Osteoblast (primary cell): ENCODE data around the gene SOX30. TPM values are rescaled to one million over a fixed set of nuclear protein-coding genes. Genes with fewer than 3 reads are reported as not detected.

Source experiments
- DNase-seq: peaks from one replicate; pipeline ENCODE4 v3.0.0; 2011; ENCODE audit warnings: low spot score, mixed read lengths; ENCODE audit not compliant: insufficient read length; ENCODE audit errors: missing footprints
- H2AFZ ChIP-seq: 2 replicates; pipeline ENCODE4 v1.6.0; 2011; ENCODE audit warnings: mild to moderate bottlenecking, low read length
- H3K27ac ChIP-seq: 2 replicates; pipeline ENCODE4 v1.5.1; 2011; ENCODE audit warnings: mild to moderate bottlenecking, low read depth, low read length, moderate library complexity
- H3K27me3 ChIP-seq: 2 replicates; pipeline ENCODE4 v1.6.0; 2012; ENCODE audit warnings: mild to moderate bottlenecking, control low read depth, inconsistent platforms, low read length, moderate library complexity; ENCODE audit not compliant: insufficient read depth
- H3K36me3 ChIP-seq: 2 replicates; pipeline ENCODE4 v1.5.1; 2011; ENCODE audit warnings: mild to moderate bottlenecking, low read length, control low read depth, moderate library complexity; ENCODE audit not compliant: insufficient read depth
- H3K4me1 ChIP-seq: 2 replicates; pipeline ENCODE4 v1.5.1; 2011; ENCODE audit warnings: mild to moderate bottlenecking, low read length, control low read depth, moderate library complexity; ENCODE audit not compliant: insufficient read depth
- H3K4me2 ChIP-seq: 2 replicates; pipeline ENCODE4 v1.6.0; 2011; ENCODE audit warnings: mild to moderate bottlenecking, low read length; ENCODE audit not compliant: insufficient read depth
- H3K4me3 ChIP-seq: fragments of 200-600 bp; sonication (generic); 3 replicates; pipeline ENCODE4 v1.5.1; 2012; ENCODE audit warnings: mild to moderate bottlenecking, low read length, inconsistent platforms; ENCODE audit not compliant: insufficient read depth
- H3K79me2 ChIP-seq: 2 replicates; pipeline ENCODE4 v1.6.0; 2012; ENCODE audit warnings: mild to moderate bottlenecking, low read length, control low read depth, inconsistent platforms; ENCODE audit not compliant: insufficient read depth
- H3K9me3 ChIP-seq: 2 replicates; pipeline ENCODE4 v1.5.1; 2011; ENCODE audit warnings: low read depth, low read length, control low read depth
- H4K20me1 ChIP-seq: 2 replicates; pipeline ENCODE4 v1.6.0; 2012; ENCODE audit warnings: mild to moderate bottlenecking, low read length, control low read depth; ENCODE audit not compliant: insufficient read depth
- CTCF ChIP-seq: IDR thresholded peaks from 2 replicates; pipeline ENCODE4 v1.5.1; 2011; ENCODE audit warnings: mild to moderate bottlenecking, low read depth, low read length, moderate library complexity; ENCODE audit errors: extremely low read depth
- total RNA-seq: library from RNA; depleted of rRNA; stranded (reverse); fragments of >200 nt; gene quantifications from 2 replicates; pipeline ENCODE4 v1.2.3, GENCODE V29; 2012

The SOX30 gene
- total RNA-seq, 1 donor, result under 0.01 TPM

- Histone ChIP-seq H3K4me2 (no peak overlapping the region), H4K20me1 (no peaks in the 10 kb centered on the region), H3K4me3 (no peak overlapping the region)
Measured at GRCh38 chr5:157668356-157668755, 16.1 kb upstream of the SOX30 start.

GRCh38 chr5:157665467-157666070 lies 13.3 kb upstream of the SOX30 start:
- H3K4me2 ChIP-seq, result no peak overlapping the region
- peak; percentile 78 for DNase-seq
- H3K79me2 ChIP-seq, result no peaks in the 10 kb centered on the region
- H4K20me1 ChIP-seq, result no peaks in the 10 kb centered on the region
- no peak overlapping the region for H2AFZ ChIP-seq
- no peaks in the 10 kb centered on the region for H3K27me3 ChIP-seq
- TF ChIP-seq CTCF, result no peak
- H3K27ac ChIP-seq, result no peak overlapping the region
- H3K4me3 ChIP-seq, result no peak overlapping the region
- H3K4me1 ChIP-seq, result peaks cover 3% of the 10 kb centered on the region
- H3K9me3 ChIP-seq, result no peaks in the 10 kb centered on the region
- H3K36me3 ChIP-seq, result no peaks in the 10 kb centered on the region

More at GRCh38 chr5:157668356-157668755, 16.1 kb upstream of the SOX30 start:
- DNase-seq, result no peak
- Histone ChIP-seq H3K27me3 (no peaks in the 10 kb centered on the region), H3K79me2 (no peaks in the 10 kb centered on the region), H3K4me1 (peaks cover 8% of the 10 kb centered on the region), H3K9me3 (no peaks in the 10 kb centered on the region), H2AFZ (no peak overlapping the region), H3K27ac (no peak overlapping the region), H3K36me3 (no peaks in the 10 kb centered on the region)
- no peak for TF ChIP-seq CTCF

- H3K27ac ChIP-seq, result no peak overlapping the region
- H3K4me2 ChIP-seq, result no peak overlapping the region
- H3K4me1 ChIP-seq, result no peaks in the 10 kb centered on the region
- TF ChIP-seq CTCF, result no peak
- no peaks in the 10 kb centered on the region for H3K9me3 ChIP-seq
- no peaks in the 10 kb centered on the region for H3K79me2 ChIP-seq
- H2AFZ ChIP-seq, result no peak overlapping the region
- DNase-seq, result no peak
- H4K20me1 ChIP-seq, result no peaks in the 10 kb centered on the region
- H3K36me3 ChIP-seq, result no peaks in the 10 kb centered on the region
- no peaks in the 10 kb centered on the region for H3K27me3 ChIP-seq
- no peak overlapping the region for H3K4me3 ChIP-seq
Measured at GRCh38 chr5:157659868-157660660, 7.8 kb upstream of the SOX30 start.

- no peak for TF ChIP-seq CTCF
- no peak overlapping the region for H3K4me2 ChIP-seq
- H3K36me3 ChIP-seq, result no peaks in the 10 kb centered on the region
- H3K27ac ChIP-seq, result no peak overlapping the region
- no peaks in the 10 kb centered on the region for H3K9me3 ChIP-seq
- no peak overlapping the region for H2AFZ ChIP-seq
- no peaks in the 10 kb centered on the region for H3K79me2 ChIP-seq
- no peaks in the 10 kb centered on the region for H3K27me3 ChIP-seq
- H3K4me1 ChIP-seq, result no peaks in the 10 kb centered on the region
- H3K4me3 ChIP-seq, result no peak overlapping the region
- DNase-seq, result no peak
- no peaks in the 10 kb centered on the region for H4K20me1 ChIP-seq
Measured at GRCh38 chr5:157658893-157659292, 6.7 kb upstream of the SOX30 start.
